ENCODE results near the gene IGF2R.

- TF ChIP-seq POLR2AphosphoS5 (IDR thresholded peaks at IDR 0.05) (no peak), POLR2A (IDR thresholded peaks at IDR 0.05) (no peak), EP300 (IDR thresholded peaks at IDR 0.05; ENCODE audit: low read depth) (no peak)
- TF ChIP-seq, protein P1, sequence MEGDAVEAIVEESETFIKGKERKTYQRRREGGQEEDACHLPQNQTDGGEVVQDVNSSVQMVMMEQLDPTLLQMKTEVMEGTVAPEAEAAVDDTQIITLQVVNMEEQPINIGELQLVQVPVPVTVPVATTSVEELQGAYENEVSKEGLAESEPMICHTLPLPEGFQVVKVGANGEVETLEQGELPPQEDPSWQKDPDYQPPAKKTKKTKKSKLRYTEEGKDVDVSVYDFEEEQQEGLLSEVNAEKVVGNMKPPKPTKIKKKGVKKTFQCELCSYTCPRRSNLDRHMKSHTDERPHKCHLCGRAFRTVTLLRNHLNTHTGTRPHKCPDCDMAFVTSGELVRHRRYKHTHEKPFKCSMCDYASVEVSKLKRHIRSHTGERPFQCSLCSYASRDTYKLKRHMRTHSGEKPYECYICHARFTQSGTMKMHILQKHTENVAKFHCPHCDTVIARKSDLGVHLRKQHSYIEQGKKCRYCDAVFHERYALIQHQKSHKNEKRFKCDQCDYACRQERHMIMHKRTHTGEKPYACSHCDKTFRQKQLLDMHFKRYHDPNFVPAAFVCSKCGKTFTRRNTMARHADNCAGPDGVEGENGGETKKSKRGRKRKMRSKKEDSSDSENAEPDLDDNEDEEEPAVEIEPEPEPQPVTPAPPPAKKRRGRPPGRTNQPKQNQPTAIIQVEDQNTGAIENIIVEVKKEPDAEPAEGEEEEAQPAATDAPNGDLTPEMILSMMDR (IDR thresholded peaks at IDR 0.05), result no peak
These were observed 28.7 kb downstream of the IGF2R start for GRCh38 chr6:159997498-159998101.
